CD4-positive, alpha-beta T cell treated with Interleukin-21 for 1 hour (primary cell): Measurements from ENCODE around the gene SMCO4.

Experiments
- DNase-seq: peaks from one replicate; pipeline ENCODE4 v3.0.0-alpha.2; 2020

SMCO4 gene

GRCh38 chr11:93526641-93527583 lies 16.3 kb downstream of the SMCO4 start:
- DNase-seq, result no peak

- no peak for DNase-seq
These were observed 16.9 kb downstream of the SMCO4 start for GRCh38 chr11:93526346-93526633.

DNA sequence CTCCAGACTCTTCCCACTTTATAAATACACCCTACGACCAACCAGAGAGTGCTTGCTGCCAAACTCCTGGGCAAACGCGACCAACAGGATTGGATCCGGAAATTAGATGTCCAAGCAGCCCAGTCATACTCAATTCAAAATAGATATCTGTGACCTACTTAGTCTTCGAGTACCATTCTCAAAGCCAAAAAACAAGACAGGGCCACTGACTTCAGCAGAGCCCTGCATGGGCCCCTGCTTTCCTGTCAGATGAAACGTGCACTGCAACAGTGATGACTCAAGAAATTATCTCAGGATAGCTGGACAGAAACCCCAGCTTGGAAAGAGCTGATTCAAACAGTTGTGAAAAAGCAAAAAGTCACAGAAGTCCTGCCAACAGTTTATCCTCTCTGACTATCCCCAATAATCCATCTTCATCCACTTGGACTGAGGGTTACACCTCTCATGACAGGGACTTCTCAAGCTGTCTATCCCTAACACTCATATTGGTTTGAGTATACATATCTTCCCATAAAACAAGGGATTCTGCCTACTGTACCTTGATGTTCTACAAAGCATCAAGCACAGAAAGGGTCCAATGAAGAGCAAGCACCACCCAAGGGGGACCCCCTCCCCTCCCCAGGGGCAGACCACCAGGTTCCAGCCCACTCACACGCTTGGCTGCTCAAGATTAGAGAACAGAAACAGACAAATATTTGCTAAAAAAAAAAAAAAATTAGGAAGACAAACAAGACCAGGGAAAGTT lies 17.4 kb downstream of the SMCO4 start:
- DNase-seq, result no peak

- DNase-seq, result no peak
These were observed 18.3 kb downstream of the SMCO4 start for GRCh38 chr11:93524858-93525257.

- no peak for DNase-seq
These were observed 19.0 kb downstream of the SMCO4 start for GRCh38 chr11:93524173-93524536.

DNA sequence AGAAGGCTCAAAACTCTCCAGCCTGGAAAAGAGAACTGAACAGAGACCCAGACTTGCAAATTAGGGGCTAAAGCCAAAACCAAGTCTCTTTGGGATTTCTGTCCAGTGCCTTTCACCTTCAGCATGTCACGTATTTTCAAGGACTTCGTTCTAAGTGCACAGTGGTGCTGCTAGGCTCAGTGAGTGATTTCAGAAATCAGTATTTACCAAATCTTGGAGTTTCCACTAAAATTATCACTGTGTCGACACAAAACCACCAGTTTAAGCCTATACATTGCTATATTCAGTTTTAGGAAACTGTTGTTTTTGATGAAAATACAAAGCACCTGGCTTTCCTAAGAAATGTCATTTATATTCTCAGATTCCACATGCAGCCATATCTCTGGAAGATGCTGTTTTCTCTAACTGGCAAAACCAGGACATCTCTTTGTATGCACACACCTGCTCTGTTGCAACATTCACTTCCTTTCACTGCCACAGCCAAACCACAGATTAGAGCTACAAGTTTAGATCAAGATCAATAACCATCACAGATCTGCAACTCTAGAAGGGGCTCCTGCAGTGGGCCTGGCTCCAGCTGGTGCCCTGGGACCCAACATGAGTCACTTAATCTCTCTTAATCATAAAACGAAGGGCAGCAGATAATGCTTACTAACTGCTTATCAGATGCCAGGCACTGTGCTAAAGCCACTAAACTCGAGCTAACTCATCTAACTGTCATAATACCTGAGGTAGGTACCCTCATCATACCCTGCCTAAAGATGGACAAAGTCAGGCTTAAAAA lies 22.3 kb downstream of the SMCO4 start:
- no peak for DNase-seq

DNA sequence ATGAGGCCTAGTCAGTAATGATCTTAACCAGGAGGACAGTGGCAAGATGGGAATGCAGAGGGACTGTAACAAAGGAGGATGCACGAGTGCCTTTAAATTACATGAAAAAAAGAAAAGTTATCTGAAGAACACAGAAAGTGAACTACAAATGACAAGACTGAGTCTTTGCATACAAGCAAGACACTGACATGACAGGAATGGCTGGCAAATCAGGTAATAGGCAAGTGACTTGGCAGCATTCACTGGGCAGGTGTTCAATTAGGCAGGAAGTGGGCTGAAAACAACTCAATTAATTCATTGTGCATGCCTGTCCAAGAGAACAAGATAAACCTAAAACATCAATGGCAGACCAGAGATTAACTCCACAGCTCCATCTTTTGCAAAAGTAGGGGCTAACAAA lies 24.0 kb downstream of the SMCO4 start:
- no peak for DNase-seq

- no peak for DNase-seq
These were observed 25.1 kb downstream of the SMCO4 start for GRCh38 chr11:93518081-93518480.

- no peak for DNase-seq
These were observed 25.6 kb downstream of the SMCO4 start for GRCh38 chr11:93517611-93518010.

DNA sequence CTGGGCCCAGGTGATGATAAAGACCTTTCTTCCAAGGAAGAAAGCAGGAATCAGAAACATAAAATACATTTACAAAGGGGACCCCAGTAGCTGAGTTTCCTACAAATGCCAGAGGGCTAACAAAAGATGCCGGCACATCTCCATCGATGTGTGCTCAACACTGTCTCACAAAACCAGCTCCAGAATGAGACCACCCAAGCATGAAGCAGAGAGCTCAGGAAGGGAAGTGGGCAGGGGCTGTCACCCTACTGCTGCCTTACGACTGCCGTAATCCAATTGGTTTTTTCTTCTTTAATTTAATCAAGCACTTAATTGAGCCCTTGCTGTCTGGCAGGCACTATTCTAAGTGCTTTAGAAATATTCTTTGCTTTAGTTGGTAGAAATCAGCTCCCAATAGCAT lies 26.1 kb downstream of the SMCO4 start:
- no peak for DNase-seq

DNA sequence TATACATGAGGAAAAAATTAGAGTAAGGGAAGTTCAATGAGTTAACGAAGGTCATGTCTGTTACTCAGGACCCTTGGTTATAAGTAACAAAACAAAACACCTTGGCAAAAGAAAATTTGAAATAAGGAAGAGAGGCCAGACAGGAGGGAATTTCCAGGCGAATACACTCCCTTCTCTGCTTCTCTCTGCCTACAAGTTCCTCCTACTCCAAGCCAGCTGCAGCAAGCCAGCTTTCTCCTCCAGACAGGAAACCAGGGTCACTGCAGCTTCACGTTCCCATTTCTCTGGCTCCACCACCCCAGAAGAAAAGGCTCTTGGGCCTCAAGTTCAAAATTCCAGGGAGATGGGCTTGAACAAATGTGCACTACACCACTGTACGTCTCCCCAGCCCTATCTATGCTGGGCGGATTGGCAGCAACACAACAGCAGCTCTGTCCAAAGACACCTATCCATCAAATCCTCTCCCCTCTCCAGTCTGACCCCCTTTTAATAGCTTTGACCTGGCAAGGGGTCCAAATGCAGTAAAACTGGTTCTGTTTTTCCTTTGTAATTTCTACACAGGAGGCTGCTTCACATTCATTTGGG lies 27.7 kb downstream of the SMCO4 start:
- DNase-seq, result no peak

DNA sequence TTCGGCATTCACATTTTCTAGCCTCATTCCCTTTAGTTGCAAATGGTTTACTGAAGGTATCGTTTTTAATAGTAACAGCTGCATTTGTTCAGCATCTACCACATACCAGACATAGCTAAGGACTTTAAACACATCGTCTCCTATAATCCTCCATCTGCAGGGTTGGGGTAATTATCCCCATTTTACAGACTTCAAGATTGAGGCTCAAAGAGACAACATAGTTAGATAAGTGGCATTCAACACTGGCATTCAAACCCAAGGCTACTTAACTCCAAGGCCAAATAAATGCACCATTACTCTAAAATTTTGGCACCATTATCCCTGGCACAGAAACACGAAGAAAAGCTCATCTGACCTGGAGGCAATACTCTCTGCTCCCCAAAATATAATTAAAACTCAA lies 28.5 kb downstream of the SMCO4 start:
- no peak for DNase-seq

GRCh38 chr11:93513772-93514171 lies 29.4 kb downstream of the SMCO4 start:
- no peak for DNase-seq

DNA sequence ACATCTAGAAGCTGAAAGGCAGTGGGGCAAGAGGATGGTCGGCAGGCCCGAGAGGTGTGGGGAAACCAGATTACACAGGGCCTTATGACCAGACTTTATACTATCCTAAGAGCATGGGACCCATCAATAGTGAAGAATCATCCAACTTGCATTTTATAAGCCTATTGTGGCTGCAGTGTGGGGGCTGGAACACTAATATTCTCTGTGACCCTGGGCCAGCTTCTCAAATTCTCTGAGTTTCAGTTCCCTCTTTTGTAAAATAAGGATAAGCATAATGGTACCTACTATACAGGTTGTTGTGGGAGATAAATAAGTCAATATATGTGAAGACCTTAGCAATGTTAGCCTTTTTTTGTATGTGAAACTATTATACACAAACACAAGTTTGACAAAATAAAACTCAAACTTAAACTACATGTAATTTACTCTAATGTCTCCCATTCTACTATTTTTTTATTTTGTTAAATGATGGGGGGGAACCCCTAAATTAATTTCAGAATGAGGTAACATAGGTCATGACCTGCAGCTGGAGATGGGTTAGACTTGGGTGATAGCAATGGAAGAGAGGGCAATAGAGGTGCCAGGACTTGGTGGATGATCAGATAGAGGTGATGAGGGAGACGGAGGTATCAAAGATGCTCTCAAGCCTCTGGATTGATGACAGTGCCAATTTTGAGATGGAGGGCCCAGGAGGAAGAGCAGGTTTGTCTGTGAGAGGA lies 30.1 kb downstream of the SMCO4 start:
- no peak for DNase-seq

GRCh38 chr11:93512073-93512475 lies 31.1 kb downstream of the SMCO4 start:
- no peak for DNase-seq

GRCh38 chr11:93510196-93510873 lies 32.9 kb downstream of the SMCO4 start:
- no peak for DNase-seq

- no peak for DNase-seq
These were observed 35.7 kb downstream of the SMCO4 start for GRCh38 chr11:93507517-93507916.

- DNase-seq, result no peak
These were observed 37.5 kb downstream of the SMCO4 start for GRCh38 chr11:93505703-93506102.

DNA sequence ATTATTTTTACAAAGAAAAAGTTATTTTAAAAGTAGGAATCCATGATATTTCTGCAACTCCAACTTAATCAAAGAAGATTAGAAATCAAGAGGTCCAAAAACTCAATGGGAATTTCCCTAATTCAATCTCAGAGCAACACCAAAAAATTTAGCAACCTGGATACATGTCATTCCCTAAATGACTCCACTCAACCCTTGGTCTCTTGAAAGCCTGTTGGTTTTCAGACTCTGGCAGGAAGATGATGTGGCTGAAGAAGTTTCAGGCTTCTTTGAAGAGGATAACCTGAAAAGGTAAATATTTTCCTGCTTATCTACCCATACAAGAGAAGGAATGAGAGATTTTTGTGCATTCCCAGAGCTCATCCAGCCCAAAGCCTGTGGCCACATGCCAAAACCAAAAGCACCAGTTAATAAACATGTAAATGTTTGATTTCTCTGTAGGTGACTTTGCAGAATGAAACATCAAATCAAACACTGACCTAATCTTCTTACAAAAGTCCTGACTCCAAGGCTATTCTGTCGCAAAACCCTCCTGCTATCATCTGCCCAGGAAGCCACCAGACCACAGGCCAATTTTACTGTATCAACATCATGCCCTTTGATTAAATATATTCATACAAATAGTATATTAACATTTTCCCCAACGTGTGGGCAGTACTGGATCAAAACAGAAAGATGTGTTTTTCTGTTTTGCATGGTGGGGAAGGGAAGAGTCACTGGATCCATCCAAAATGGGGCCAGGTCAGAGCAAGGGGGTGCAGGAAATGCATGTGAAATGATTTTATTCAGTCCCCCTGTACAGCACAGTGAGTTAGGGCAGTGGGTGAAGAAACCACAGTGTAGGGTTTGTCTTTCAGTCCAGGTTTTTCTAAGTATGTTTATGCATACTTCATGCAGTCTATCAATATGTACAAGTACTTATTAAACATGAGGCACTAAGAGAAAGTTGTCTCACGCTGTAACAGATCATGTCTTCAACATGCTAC lies 38.8 kb downstream of the SMCO4 start:
- no peak for DNase-seq

DNA sequence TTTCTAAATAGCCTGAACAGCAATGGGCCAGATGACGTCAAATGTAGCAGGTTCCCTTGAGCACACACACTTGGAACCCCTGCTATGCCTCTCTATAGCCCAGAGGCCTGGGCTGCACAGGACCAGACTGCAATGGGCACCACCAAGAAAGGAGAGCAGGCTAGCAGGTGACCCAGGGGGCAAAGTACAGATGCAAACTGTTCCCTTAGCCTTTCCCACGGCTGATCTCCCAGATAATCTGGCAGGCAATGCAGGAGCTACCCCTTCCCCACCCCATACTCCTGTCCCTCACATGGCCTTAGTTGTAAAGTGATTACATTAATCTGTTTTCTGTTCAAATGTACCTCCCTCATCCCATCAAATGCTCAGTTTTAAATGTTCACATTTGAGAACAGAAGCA lies 41.3 kb downstream of the SMCO4 start:
- DNase-seq, result no peak

DNA sequence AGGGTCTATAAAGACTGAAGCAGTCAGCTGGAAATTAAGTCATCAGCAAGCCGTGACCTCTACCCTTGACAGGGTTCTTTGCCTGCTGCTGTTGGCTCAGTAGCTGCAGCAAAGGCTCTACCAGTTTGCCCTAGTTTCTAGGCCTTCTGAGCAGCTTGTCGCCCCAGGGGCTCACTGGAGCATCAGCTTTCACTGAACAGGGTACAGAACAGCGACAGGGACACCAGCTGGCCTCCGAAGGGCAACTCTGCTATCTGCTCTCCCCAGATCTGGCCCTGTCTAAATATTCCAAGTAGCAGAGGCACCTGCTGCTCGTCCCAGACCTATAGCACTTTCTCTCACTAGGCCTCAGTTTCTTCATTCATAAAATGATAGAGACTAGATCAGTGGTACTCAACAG lies 42.4 kb downstream of the SMCO4 start:
- DNase-seq, result no peak
